Kidney (tissue), 14 donors: ENCODE results near the gene MRPS14. TPM values are rescaled to one million over a fixed set of nuclear protein-coding genes. Genes with fewer than 3 reads are reported as not detected.
"Not testable (repeated sequence)": the region's sequence is repeated elsewhere in the genome, so short reads cannot be mapped to it uniquely, and the experiment has no call there.

Experiments used
- DNase-seq, 5 donors: peaks; one replicate each; pipeline ENCODE4 v3.0.0-alpha.2; 2013 to 2020
- FAIRE-seq: peaks from 2 replicates; lab custom pipeline; 2012; peaks lifted over from hg19 to GRCh38; lab: Jason Lieb, UNC
- H3K27ac ChIP-seq, 2 donors: one replicate each; pipeline ENCODE4 v1.7.0; 2013; ENCODE audit warnings: low read depth in 2 of 2, low read length in 2 of 2, inconsistent platforms in 1 of 2
- H3K27me3 ChIP-seq: one replicate; pipeline ENCODE4 v1.7.1; 2013; ENCODE audit warnings: low read length, inconsistent platforms; ENCODE audit not compliant: control insufficient read depth, insufficient read depth
- H3K36me3 ChIP-seq, 3 donors: one replicate each; pipeline versions ENCODE4 v1.7.0 to v1.7.1; 2013; ENCODE audit warnings: low read length in 3 of 3, control low read depth in 1 of 3, inconsistent platforms in 1 of 3; ENCODE audit not compliant: insufficient read depth in 3 of 3, control insufficient read depth in 2 of 3
- H3K4me1 ChIP-seq, 3 donors: one replicate each; pipeline versions ENCODE4 v1.7.0 to v1.7.1; 2013; ENCODE audit warnings: low read length in 3 of 3, inconsistent platforms in 1 of 3, low read depth in 1 of 3; ENCODE audit not compliant: control insufficient read depth in 2 of 3, insufficient read depth in 2 of 3
- H3K4me3 ChIP-seq, 3 donors: one replicate each; pipeline versions ENCODE4 v1.7.0 to v1.8.1; 2013; ENCODE audit warnings: low read length in 3 of 3, control low read depth in 1 of 3, inconsistent platforms in 1 of 3
- H3K9ac ChIP-seq, 3 donors: one replicate each; pipeline versions ENCODE4 v1.7.0 to v1.7.1; 2013; ENCODE audit warnings: low read length in 3 of 3, control low read depth in 1 of 3, inconsistent platforms in 1 of 3
- H3K9me3 ChIP-seq, 3 donors: one replicate each; pipeline versions ENCODE4 v1.7.0 to v1.7.1; 2013; ENCODE audit warnings: low read length in 3 of 3, control low read depth in 1 of 3, inconsistent platforms in 1 of 3; ENCODE audit not compliant: control insufficient read depth in 2 of 3, insufficient read depth in 1 of 3
- CTCF ChIP-seq: IDR thresholded peaks from 3 replicates; pipeline ENCODE4 v1.5.1; 2012; ENCODE audit warnings: mild to moderate bottlenecking, moderate library complexity, borderline replicate concordance; ENCODE audit not compliant: insufficient read depth; ENCODE audit errors: extremely low read depth
- intact Hi-C: fragments of 100-400 bp; cut with DNase I; formaldehyde crosslinking; loops from one replicate; pipeline ENCODE4 v1.11.1; 2022
- polyA plus RNA-seq: library from polyadenylated mRNA; stranded (reverse); fragments of 350-450 nt; fragmentation: Illumina TruSeq; extraction: RNeasy Lipid Tissue Mini Kit (QIAGEN cat#74804); gene quantifications from one replicate; pipeline ENCODE4 v1.2.3, GENCODE V29; 2014; ENCODE audit warnings: low read depth, low replicate concordance; ENCODE audit not compliant: insufficient read depth
- total RNA-seq: library from RNA; stranded (reverse); fragmentation: NEBNext Ultra II Directional; extraction: Animal tissue kit (Norgen Biotek cat#: 25700); gene quantifications from one replicate; pipeline ENCODE4 v1.2.1, GENCODE V29; 2021
- donor health status: control.
- donor health status: control.
- donor health status: control.
- donor health status: control.
- donor health status: control.
- donor health status: DM: yes; HTN: yes; CAD: no.
- donor health status: Normal renal cell carcinoma (clear cell type).

MRPS14 gene
- total and polyA plus RNA-seq, 2 donors from 2014 or later, result 35.7 to 48.0 TPM

- H3K9me3 ChIP-seq, result no peaks in the 10 kb centered on the region
- no peak overlapping the region for H3K4me3 ChIP-seq
- DNase-seq (no peak), FAIRE-seq (no peak)
- H3K27ac ChIP-seq, result no peak overlapping the region
- no peaks in the 10 kb centered on the region for H3K4me1 ChIP-seq
- no peak overlapping the region for H3K9ac ChIP-seq
- no peaks in the 10 kb centered on the region for H3K27me3 ChIP-seq
- no peak for TF ChIP-seq CTCF
- H3K36me3 ChIP-seq, result no peaks in the 10 kb centered on the region
- intact Hi-C loops, result loop anchor here (10.0 kb wide), 1 partner anchor 69 kb away; no protein-coding TSS in a partner anchor
These were observed 22.3 kb upstream of the MRPS14 start for GRCh38 chr1:175045519-175045918.

- no peak overlapping the region for H3K27ac ChIP-seq
- H3K9ac ChIP-seq, result no peak overlapping the region
- no peak for TF ChIP-seq CTCF
- H3K9me3 ChIP-seq, result no peaks in the 10 kb centered on the region
- H3K4me1 ChIP-seq, result no peaks in the 10 kb centered on the region
- H3K27me3 ChIP-seq, result no peaks in the 10 kb centered on the region
- intact Hi-C loops, result loop anchor here (10.0 kb wide), 1 partner anchor 70 kb away; no protein-coding TSS in a partner anchor
- no peaks in the 10 kb centered on the region for H3K36me3 ChIP-seq
- DNase-seq (no peak), FAIRE-seq (no peak)
- H3K4me3 ChIP-seq, result no peak overlapping the region
These were observed 21.9 kb upstream of the MRPS14 start for GRCh38 chr1:175045097-175045496.

- not testable (repeated sequence) for DNase-seq, H3K27me3 ChIP-seq, H3K4me3 ChIP-seq, FAIRE-seq, H3K9ac ChIP-seq, H3K27ac ChIP-seq, H3K9me3 ChIP-seq, H3K4me1 ChIP-seq, H3K36me3 ChIP-seq
- intact Hi-C loops, result loop anchor here (10.0 kb wide), 1 partner anchor 70 kb away; no protein-coding TSS in a partner anchor
These were observed 21.4 kb upstream of the MRPS14 start for GRCh38 chr1:175044591-175044990.

- intact Hi-C loops, result loop anchor here (10.0 kb wide), 1 partner anchor 71 kb away; no protein-coding TSS in a partner anchor
- TF ChIP-seq CTCF, result no peak
- no peaks in the 10 kb centered on the region for H3K4me1 ChIP-seq
- FAIRE-seq (no peak), DNase-seq (peak in 2 of 5 donors; percentile 31 to 53)
- H3K27ac ChIP-seq, result no peak overlapping the region
- no peaks in the 10 kb centered on the region for H3K9me3 ChIP-seq
- H3K4me3 ChIP-seq, result no peak overlapping the region
- no peak overlapping the region for H3K9ac ChIP-seq
- no peaks in the 10 kb centered on the region for H3K36me3 ChIP-seq
- no peaks in the 10 kb centered on the region for H3K27me3 ChIP-seq
These were observed 20.6 kb upstream of the MRPS14 start for GRCh38 chr1:175043824-175044223.
